ENCODE measurements around the gene DDB1.
"Not testable (repeated sequence)": the region's sequence is repeated elsewhere in the genome, so short reads cannot be mapped to it uniquely, and the experiment has no call there.

Gene DDB1

DNA sequence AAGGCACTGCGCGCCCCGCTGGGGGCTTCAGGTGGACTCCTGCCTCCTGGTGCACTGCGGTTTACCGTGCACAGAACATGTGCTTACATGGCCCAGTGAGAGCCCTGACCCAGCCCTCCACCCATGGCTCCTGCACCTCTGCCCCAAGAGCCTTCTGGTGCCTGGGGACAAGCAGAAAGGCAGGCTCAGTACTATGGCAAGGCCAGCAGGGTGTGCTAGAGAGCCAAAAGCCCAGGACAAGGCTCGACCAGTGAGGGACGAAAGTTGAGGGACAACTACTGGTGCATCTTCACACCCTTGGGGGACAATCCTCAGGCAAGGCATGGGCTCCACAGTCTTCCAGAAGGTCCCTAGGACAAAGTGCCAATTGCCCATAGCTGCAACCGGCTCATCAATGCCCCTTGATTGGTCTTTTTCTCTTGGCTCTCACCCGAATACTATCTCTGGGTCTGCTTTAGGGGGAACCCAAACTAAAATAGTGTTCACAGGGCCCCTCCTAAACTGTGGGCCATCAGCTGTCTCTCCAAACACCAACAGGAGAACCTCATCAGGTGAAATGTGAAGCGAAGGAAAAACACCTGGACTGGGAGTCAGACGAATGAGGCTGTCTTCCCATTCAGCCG, 78.4 kb downstream of the DDB1 start:
- H3K4me2 ChIP-seq (ENCODE audit: low read length) = no peak overlapping the region
- H4K20me1 ChIP-seq (ENCODE audit: insufficient read depth, low read length) = no peaks in the 10 kb centered on the region
- no peak overlapping the region for H3K9ac ChIP-seq (ENCODE audit: low read length)
- H3K36me3 ChIP-seq (ENCODE audit: insufficient read depth, low read length) = no peaks in the 10 kb centered on the region
- H3K4me3 ChIP-seq (ENCODE audit: low read depth, low read length, poor library complexity, severe bottlenecking) = no peak overlapping the region
- TF ChIP-seq EZH2 (IDR thresholded peaks at IDR 0.05; ENCODE audit: borderline replicate concordance, low read length) = no peak
- TF ChIP-seq, protein P1, sequence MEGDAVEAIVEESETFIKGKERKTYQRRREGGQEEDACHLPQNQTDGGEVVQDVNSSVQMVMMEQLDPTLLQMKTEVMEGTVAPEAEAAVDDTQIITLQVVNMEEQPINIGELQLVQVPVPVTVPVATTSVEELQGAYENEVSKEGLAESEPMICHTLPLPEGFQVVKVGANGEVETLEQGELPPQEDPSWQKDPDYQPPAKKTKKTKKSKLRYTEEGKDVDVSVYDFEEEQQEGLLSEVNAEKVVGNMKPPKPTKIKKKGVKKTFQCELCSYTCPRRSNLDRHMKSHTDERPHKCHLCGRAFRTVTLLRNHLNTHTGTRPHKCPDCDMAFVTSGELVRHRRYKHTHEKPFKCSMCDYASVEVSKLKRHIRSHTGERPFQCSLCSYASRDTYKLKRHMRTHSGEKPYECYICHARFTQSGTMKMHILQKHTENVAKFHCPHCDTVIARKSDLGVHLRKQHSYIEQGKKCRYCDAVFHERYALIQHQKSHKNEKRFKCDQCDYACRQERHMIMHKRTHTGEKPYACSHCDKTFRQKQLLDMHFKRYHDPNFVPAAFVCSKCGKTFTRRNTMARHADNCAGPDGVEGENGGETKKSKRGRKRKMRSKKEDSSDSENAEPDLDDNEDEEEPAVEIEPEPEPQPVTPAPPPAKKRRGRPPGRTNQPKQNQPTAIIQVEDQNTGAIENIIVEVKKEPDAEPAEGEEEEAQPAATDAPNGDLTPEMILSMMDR (IDR thresholded peaks at IDR 0.05; ENCODE audit: low read length) = peak; percentile 85
- H3K9me3 ChIP-seq (ENCODE audit: low read length) = no peaks in the 10 kb centered on the region
- no peak overlapping the region for H3K27ac ChIP-seq (ENCODE audit: low read depth, low read length, poor library complexity, severe bottlenecking)
- H3K9me2 ChIP-seq (ENCODE audit: low read depth, low read length) = no peaks in the 10 kb centered on the region
- H3F3A ChIP-seq (ENCODE audit: insufficient read depth, low read length) = no peaks in the 10 kb centered on the region
- no peak overlapping the region for H2AFZ ChIP-seq (ENCODE audit: low read length)
- no peaks in the 10 kb centered on the region for H3K4me1 ChIP-seq (ENCODE audit: insufficient read depth, low read length, severe bottlenecking)
- H3K79me2 ChIP-seq (ENCODE audit: insufficient read depth, low read length) = no peaks in the 10 kb centered on the region
- H3K27me3 ChIP-seq (ENCODE audit: insufficient read depth, low read length) = peaks cover 3% of the 10 kb centered on the region; the same call in 1 of the 2 replicates

- not testable (repeated sequence) for H3K27ac ChIP-seq (ENCODE audit: low read depth, low read length, poor library complexity, severe bottlenecking); H3K9me2 ChIP-seq (ENCODE audit: low read depth, low read length); H3K4me1 ChIP-seq (ENCODE audit: insufficient read depth, low read length, severe bottlenecking); H3K36me3 ChIP-seq (ENCODE audit: insufficient read depth, low read length); H3K9ac ChIP-seq (ENCODE audit: low read length); H3K79me2 ChIP-seq (ENCODE audit: insufficient read depth, low read length); H2AFZ ChIP-seq (ENCODE audit: low read length); H3K27me3 ChIP-seq (ENCODE audit: insufficient read depth, low read length); H3K4me3 ChIP-seq (ENCODE audit: low read depth, low read length, poor library complexity, severe bottlenecking); H3F3A ChIP-seq (ENCODE audit: insufficient read depth, low read length); H3K9me3 ChIP-seq (ENCODE audit: low read length); H3K4me2 ChIP-seq (ENCODE audit: low read length); H4K20me1 ChIP-seq (ENCODE audit: insufficient read depth, low read length)
Measured at GRCh38 chr11:61252332-61252731, 80.6 kb downstream of the DDB1 start.

DNA sequence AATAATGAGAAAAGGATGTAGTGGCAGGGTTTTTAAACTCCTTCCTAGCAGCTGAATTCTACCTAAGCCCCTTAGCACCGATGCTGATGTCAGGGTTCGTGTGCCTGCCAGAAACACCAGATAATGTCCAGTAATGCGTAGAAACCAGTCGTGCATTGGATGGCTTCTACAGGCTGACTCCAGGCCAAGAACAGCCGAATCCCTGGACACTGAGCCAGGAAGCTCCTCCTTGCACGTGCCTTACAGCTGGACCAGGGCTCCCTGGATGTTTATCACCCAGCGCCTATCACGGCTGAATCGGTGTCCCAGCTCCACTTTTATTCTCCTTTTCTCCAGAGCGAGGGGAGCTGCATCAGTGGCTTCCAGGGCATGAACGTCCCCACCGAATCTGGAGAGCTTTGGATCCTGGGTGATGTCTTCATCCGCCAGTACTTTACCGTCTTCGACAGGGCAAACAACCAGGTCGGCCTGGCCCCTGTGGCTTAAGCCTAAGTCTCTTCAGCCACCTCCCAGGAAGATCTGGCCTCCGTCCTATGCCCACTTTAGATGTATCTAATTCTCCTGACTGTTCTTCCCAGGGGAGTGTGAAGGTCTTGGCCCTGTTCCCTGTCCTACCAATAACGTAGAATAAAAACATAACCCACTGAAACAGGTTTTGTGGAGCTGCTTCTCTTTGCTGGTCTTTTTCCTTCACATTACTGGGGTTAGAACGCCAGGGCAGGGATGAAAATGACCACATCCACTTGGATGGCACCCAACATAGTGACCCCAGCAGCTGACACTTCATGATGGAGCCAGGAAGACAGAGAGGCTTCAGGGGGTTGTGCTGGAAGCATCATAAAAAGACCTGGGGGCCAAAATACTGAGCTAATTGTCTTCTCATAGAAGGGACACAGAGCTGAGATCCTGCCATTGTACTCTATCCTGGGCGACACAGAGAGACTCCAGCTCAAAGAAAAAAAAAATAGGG, 81.8 kb downstream of the DDB1 start:
- not testable (repeated sequence) for H3F3A ChIP-seq (ENCODE audit: insufficient read depth, low read length); H2AFZ ChIP-seq (ENCODE audit: low read length); H3K36me3 ChIP-seq (ENCODE audit: insufficient read depth, low read length); H4K20me1 ChIP-seq (ENCODE audit: insufficient read depth, low read length); H3K4me3 ChIP-seq (ENCODE audit: low read depth, low read length, poor library complexity, severe bottlenecking); H3K4me1 ChIP-seq (ENCODE audit: insufficient read depth, low read length, severe bottlenecking); H3K4me2 ChIP-seq (ENCODE audit: low read length); H3K27me3 ChIP-seq (ENCODE audit: insufficient read depth, low read length); H3K27ac ChIP-seq (ENCODE audit: low read depth, low read length, poor library complexity, severe bottlenecking); H3K9ac ChIP-seq (ENCODE audit: low read length); H3K9me2 ChIP-seq (ENCODE audit: low read depth, low read length); H3K9me3 ChIP-seq (ENCODE audit: low read length); H3K79me2 ChIP-seq (ENCODE audit: insufficient read depth, low read length)

Measured in OCI-LY1 (cell line).